GM12874 (cell line): Measurements from ENCODE around the gene SYT9.

Experiments
- CTCF ChIP-seq: IDR thresholded peaks from 2 replicates; pipeline ENCODE4 v1.5.1; 2011; ENCODE audit warnings: low read depth, mild to moderate bottlenecking, control low read depth, low read length, moderate library complexity; ENCODE audit not compliant: insufficient read depth

SYT9 gene

GRCh38 chr11:7442588-7443215, 191.0 kb downstream of the SYT9 start:
- peak; percentile 85 for TF ChIP-seq CTCF

DNA sequence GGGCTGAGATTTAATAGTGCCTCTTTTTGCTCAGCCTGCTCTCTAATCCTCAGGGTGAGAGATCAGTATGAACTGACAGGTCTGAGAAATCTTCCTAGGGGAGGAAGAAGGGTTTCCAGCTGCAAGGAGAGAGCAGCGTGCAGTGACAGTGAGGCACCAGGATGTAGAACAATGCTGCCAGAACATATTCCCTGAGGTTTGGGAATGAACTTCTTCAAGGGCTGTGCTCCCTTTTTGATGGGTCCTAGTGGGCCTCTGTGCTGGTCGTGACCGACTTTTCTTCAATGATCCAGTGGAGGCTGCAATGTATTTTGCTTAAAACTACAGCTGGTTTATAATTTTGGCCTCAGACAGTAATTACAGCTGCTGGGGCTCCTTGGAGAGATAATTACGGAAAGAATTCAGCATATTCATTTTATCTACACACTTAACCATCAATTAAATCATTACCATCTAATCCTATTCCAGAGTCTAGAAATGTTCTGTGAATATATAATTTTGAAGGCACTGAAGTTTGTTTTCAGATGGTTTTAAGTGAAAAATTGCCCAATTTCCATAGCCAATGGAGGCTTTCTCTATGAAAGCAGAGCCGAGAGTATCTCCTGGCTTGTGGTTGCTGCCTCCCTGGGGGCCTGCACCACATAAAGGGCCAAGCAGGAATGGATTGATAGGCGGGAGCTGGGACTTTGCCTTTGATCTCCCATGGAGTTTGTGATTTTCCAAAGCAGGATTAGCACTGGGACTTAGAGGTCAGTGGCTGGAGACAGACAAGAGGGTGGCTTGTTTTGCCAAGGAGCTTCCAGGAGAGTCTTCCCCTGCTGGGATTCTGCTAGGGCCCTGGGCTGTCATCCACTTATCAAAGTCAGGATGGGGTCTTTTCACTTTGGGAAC, 192.6 kb downstream of the SYT9 start:
- TF ChIP-seq CTCF = no peak

- TF ChIP-seq CTCF = no peak
Observed at GRCh38 chr11:7445564-7445963, 193.9 kb downstream of the SYT9 start.

DNA sequence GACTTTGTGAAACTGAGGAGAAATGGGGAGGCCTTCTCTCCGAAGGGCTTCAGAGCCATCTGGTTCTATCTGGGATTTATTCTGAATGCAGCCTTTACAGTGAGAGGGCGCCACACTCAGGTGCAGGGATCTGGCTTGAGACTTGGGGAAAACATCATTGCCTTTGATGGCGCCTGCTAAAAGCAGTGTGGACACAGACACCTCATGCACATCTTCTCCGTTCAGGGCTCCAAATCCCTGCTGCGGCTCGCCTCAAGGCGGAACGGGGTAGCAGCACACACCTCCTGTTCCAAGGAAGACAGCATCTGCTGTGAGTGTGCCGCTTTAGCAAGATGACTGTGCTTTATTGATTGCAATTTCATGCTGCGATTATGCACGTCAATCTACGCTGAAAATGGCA, 196.5 kb downstream of the SYT9 start:
- TF ChIP-seq CTCF = no peak

GRCh38 chr11:7449211-7449840, 197.6 kb downstream of the SYT9 start:
- TF ChIP-seq CTCF = no peak

- TF ChIP-seq CTCF = no peak
Observed at GRCh38 chr11:7449841-7450214, 198.1 kb downstream of the SYT9 start.

DNA sequence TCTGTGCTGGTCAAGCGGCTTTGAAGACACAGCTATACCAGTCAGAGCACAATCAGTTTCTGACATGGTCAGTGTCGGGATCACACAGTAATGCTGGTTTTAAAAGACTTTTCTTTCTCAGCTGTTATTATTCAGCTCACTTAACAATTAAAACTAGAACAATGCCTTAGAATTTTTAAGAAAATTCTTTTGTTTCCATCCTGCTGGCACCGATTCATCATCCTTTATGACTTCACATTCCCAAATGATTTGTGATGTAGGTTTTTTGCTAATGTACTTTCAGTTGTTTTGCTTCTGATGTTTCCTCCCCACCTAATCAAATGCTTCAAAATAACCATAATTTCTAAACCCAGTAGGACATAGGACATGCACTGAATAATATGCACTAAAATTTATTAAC, 199.1 kb downstream of the SYT9 start:
- no peak for TF ChIP-seq CTCF
